Measurements from ENCODE around the gene CRAMP1. TPM values are rescaled to one million over a fixed set of nuclear protein-coding genes. Genes with fewer than 3 reads are reported as not detected.

CRAMP1 gene
- total RNA-seq, 4 donors from 2014 or later: 15.7 to 39.3 (median 26.1) TPM

DNA sequence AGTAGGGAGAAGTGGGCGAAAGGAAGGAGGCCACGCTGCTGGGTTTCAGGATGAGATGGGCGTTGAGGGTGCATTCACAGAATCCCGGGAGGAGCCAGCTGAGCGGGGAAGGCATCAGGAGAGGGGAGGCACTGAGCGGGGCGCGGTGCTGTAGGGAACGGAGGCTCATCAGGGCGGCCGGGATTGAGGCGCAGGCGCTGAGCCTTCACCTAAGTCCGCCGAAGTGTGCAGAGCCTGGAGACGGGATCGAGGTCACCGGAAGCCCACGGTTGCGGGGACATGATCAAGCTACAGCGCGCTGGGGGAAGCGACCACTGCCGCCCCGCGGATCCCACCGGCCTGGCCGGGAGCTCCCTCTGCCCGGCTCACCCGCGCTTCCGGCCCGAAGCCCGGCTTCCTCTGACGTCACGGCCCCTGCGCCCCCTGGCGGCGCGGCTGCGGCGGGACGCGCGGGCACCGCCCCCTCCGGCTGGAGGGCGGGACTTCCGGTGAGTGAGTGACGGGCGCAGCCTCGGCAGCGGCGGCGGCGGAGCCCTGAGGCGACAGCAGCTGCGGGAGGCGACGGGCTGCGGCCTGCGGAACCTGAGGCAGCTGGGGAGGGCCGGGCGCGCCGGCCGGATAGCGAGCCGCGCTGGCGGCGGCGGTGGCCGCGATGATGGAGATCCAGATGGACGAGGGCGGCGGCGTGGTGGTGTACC is 93.7 kb downstream of the CRAMP1 start, which contains the start of gene MAPK8IP3:
Gene MAPK8IP3 (plus strand): TSS at position 508 of the 698 bp plus-strand sequence. CDS start 145 bp downstream, at position 653.
- DNase-seq (ENCODE audit: low spot score in 2 of 2): peak; percentile 89 to 92
- Histone ChIP-seq H3K4me1 (peaks cover 40% of the 10 kb centered on the region), H3K9me3 (no peaks in the 10 kb centered on the region), H3K27me3 (no peaks in the 10 kb centered on the region), H3K4me3 (peak within 1 kb of the TSS; percentile 90), H3K27ac (peak within 1 kb of the TSS; percentile 90), H3K36me3 (peaks cover 3% of the 10 kb centered on the region)
- TF ChIP-seq POLR2AphosphoS5 (IDR thresholded peaks at IDR 0.05): peak in 2 of 3 donors; percentile 45 to 54
- TF ChIP-seq POLR2A (IDR thresholded peaks at IDR 0.05): peak in 1 of 2 donors; percentile 75
- TF ChIP-seq, protein P1, sequence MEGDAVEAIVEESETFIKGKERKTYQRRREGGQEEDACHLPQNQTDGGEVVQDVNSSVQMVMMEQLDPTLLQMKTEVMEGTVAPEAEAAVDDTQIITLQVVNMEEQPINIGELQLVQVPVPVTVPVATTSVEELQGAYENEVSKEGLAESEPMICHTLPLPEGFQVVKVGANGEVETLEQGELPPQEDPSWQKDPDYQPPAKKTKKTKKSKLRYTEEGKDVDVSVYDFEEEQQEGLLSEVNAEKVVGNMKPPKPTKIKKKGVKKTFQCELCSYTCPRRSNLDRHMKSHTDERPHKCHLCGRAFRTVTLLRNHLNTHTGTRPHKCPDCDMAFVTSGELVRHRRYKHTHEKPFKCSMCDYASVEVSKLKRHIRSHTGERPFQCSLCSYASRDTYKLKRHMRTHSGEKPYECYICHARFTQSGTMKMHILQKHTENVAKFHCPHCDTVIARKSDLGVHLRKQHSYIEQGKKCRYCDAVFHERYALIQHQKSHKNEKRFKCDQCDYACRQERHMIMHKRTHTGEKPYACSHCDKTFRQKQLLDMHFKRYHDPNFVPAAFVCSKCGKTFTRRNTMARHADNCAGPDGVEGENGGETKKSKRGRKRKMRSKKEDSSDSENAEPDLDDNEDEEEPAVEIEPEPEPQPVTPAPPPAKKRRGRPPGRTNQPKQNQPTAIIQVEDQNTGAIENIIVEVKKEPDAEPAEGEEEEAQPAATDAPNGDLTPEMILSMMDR (IDR thresholded peaks at IDR 0.05): peak; percentile 99
- no peak for TF ChIP-seq EP300 (IDR thresholded peaks at IDR 0.05)
- 1% methylated on average over 14 of the region's 79 CpGs for WGBS

DNA sequence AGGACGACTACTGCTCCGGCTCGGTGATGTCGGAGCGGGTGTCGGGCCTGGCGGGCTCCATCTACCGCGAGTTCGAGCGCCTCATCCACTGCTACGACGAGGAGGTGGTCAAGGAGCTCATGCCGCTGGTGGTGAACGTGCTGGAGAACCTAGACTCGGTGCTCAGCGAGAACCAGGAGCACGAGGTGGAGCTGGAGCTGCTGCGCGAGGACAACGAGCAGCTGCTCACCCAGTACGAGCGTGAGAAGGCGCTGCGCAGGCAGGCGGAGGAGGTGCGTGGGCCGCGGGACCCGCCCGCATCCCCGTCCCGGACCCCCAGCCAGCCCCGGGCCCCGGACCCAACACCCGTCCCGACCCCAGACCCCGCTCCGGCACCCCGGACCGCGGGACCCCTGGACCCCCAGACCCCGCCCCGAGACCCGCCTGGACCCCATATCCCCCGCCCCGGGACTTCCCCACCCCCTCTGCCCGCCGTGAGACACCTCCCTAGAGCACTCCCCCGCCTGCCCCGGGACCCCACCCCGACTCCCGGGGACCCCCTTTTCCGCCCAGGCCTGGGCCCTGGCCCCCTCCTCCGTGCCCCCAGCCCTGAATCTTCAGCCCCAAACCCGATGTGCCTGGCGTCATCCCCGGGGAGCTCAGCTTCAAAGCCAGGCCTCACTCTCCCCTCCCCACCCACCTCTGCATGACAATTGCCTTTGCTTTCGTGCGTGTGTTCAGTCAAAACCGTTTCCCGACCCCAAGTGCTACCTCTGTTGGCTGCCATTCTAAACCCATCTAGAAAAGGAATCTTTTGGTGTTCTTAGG is 94.4 kb downstream of the CRAMP1 start:
- peaks cover 38% of the 10 kb centered on the region for H3K4me1 ChIP-seq
- peak in 1 of 2 donors; percentile 70 for DNase-seq (ENCODE audit: low spot score in 2 of 2)

DNA sequence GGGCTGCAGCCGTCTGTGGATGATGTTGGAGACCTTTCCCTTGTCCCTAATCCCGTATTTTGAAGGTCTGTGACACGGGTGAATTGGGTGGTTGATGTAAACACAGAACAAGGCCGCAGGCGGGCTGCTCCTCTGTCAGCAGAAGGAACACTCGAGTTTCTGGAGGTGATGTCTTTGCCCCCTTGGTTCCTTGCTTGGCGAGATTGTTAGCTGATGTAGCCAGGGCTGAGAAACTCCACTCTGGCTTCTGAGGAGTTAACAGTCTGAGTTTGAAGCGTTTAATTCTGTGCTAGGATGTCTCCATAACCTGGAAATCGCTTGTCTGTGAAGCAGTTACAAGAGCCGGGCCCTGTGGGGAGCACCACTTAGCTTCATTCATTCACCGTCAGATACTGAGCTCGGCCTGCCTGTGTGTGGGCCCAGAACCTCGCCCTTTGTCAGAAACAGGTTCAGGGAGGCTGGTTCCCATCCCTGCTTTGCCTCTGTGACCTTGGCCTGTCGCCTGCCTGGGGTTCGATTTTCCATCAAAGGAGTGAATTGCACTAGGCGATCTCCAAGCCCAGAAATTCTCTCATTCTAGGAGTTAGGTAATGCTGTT is 95.1 kb downstream of the CRAMP1 start:
- peaks cover 40% of the 10 kb centered on the region for H3K4me1 ChIP-seq
- WGBS: 11% methylated on average over 12 of the region's 16 CpGs
- no peak for DNase-seq (ENCODE audit: low spot score in 2 of 2)

More for the DNA sequence above, 94.4 kb downstream of the CRAMP1 start:
- H3K27ac ChIP-seq: peak overlapping the region; percentile 90
- TF ChIP-seq POLR2A (IDR thresholded peaks at IDR 0.05) (no peak), POLR2AphosphoS5 (IDR thresholded peaks at IDR 0.05) (no peak), EP300 (IDR thresholded peaks at IDR 0.05) (no peak)
- TF ChIP-seq, protein P1 (IDR thresholded peaks at IDR 0.05): no peak
- H3K9me3 ChIP-seq: no peaks in the 10 kb centered on the region
- peaks cover 3% of the 10 kb centered on the region for H3K36me3 ChIP-seq
- WGBS: 3% methylated on average over 15 of the region's 62 CpGs
- H3K27me3 ChIP-seq: no peaks in the 10 kb centered on the region
- H3K4me3 ChIP-seq: peak overlapping the region; percentile 90

GRCh38 chr16:1708083-1708767 is 96.1 kb downstream of the CRAMP1 start:
- Histone ChIP-seq H3K9me3 (no peaks in the 10 kb centered on the region), H3K4me3 (peak overlapping the region; percentile 11), H3K27ac (no peak overlapping the region), H3K36me3 (peaks cover 5% of the 10 kb centered on the region), H3K27me3 (no peaks in the 10 kb centered on the region), H3K4me1 (peaks cover 46% of the 10 kb centered on the region)
- DNase-seq (ENCODE audit: low spot score in 2 of 2): no peak
- WGBS: 81% methylated on average over 13 of the region's 18 CpGs
- TF ChIP-seq EP300 (IDR thresholded peaks at IDR 0.05): no peak
- no peak for TF ChIP-seq POLR2AphosphoS5 (IDR thresholded peaks at IDR 0.05)
- no peak for TF ChIP-seq POLR2A (IDR thresholded peaks at IDR 0.05)
- TF ChIP-seq, protein P1 (IDR thresholded peaks at IDR 0.05): no peak

More for the DNA sequence above, 95.1 kb downstream of the CRAMP1 start:
- TF ChIP-seq POLR2AphosphoS5 (IDR thresholded peaks at IDR 0.05): no peak
- TF ChIP-seq POLR2A (IDR thresholded peaks at IDR 0.05): no peak
- no peak for TF ChIP-seq EP300 (IDR thresholded peaks at IDR 0.05)
- TF ChIP-seq, protein P1 (IDR thresholded peaks at IDR 0.05): no peak
- H3K27me3 ChIP-seq: no peaks in the 10 kb centered on the region
- peak overlapping the region; percentile 90 for H3K4me3 ChIP-seq
- peak overlapping the region; percentile 90 for H3K27ac ChIP-seq
- no peaks in the 10 kb centered on the region for H3K9me3 ChIP-seq
- H3K36me3 ChIP-seq: peaks cover under 1% of the 10 kb centered on the region
